ENCODE data around the gene FAM193A. TPM values are rescaled to one million over a fixed set of nuclear protein-coding genes. Genes with fewer than 3 reads are reported as not detected.

FAM193A gene
- total RNA-seq, 1 donor from 2014 or later, result 28.8 TPM

GRCh38 chr4:2732526-2732925, 196.1 kb downstream of the FAM193A start:
- Histone ChIP-seq H4K20me1 (ENCODE audit: insufficient read depth, low read length) (no peaks in the 10 kb centered on the region), H2AFZ (ENCODE audit: low read depth, low read length) (no peak overlapping the region), H3K4me1 (ENCODE audit: insufficient read depth, low read length) (no peaks in the 10 kb centered on the region), H3K4me3 (ENCODE audit: insufficient read depth, low read depth, low read length) (no peak overlapping the region), H3K4me2 (ENCODE audit: low read length) (no peak overlapping the region), H3K9me3 (ENCODE audit: insufficient read depth, low read depth, low read length) (no peaks in the 10 kb centered on the region), H3K36me3 (ENCODE audit: insufficient read depth, low read length) (peaks cover 7% of the 10 kb centered on the region), H3K27me3 (ENCODE audit: insufficient read depth, low read length) (no peaks in the 10 kb centered on the region), H3K9ac (ENCODE audit: low read length) (no peak overlapping the region), H3K79me2 (ENCODE audit: insufficient read depth, low read length) (no peaks in the 10 kb centered on the region), H3K27ac (ENCODE audit: low read depth, low read length) (no peak overlapping the region)
- Mint-ChIP-seq H3K9me3 (ENCODE audit: unreplicated experiment) (no peaks in the 10 kb centered on the region), H3K27me3 (ENCODE audit: low read depth, unreplicated experiment) (no peaks in the 10 kb centered on the region), H3K36me3 (ENCODE audit: low read depth, unreplicated experiment) (peaks cover 27% of the 10 kb centered on the region), H3K27ac (ENCODE audit: unreplicated experiment) (peak overlapping the region; percentile 34), H3K4me3 (ENCODE audit: unreplicated experiment) (no peak overlapping the region), H3K4me1 (ENCODE audit: low read depth, unreplicated experiment) (no peaks in the 10 kb centered on the region)
- no peak for FAIRE-seq
- no peak for DNase-seq (ENCODE audit: low read depth)
- TF ChIP-seq CTCF (IDR thresholded peaks at IDR 0.05; ENCODE audit: insufficient read depth, low read depth, low read length) (no peak), EZH2 (IDR thresholded peaks at IDR 0.05; ENCODE audit: insufficient read depth, low read length) (no peak)

- H3K36me3 ChIP-seq (ENCODE audit: insufficient read depth, low read length), result peaks cover 7% of the 10 kb centered on the region
- no peak for TF ChIP-seq CTCF (IDR thresholded peaks at IDR 0.05; ENCODE audit: insufficient read depth, low read depth, low read length)
- TF ChIP-seq EZH2 (IDR thresholded peaks at IDR 0.05; ENCODE audit: insufficient read depth, low read length), result no peak
- Mint-ChIP-seq H3K36me3 (ENCODE audit: low read depth, unreplicated experiment) (peaks cover 26% of the 10 kb centered on the region), H3K4me3 (ENCODE audit: unreplicated experiment) (no peak overlapping the region), H3K27me3 (ENCODE audit: low read depth, unreplicated experiment) (no peaks in the 10 kb centered on the region), H3K9me3 (ENCODE audit: unreplicated experiment) (no peaks in the 10 kb centered on the region), H3K27ac (ENCODE audit: unreplicated experiment) (peak overlapping the region; percentile 34), H3K4me1 (ENCODE audit: low read depth, unreplicated experiment) (no peaks in the 10 kb centered on the region)
- no peaks in the 10 kb centered on the region for H4K20me1 ChIP-seq (ENCODE audit: insufficient read depth, low read length)
- no peak overlapping the region for H3K4me2 ChIP-seq (ENCODE audit: low read length)
- H3K4me3 ChIP-seq (ENCODE audit: insufficient read depth, low read depth, low read length), result no peak overlapping the region
- H2AFZ ChIP-seq (ENCODE audit: low read depth, low read length), result no peak overlapping the region
- FAIRE-seq (no peak), DNase-seq (ENCODE audit: low read depth) (no peak)
- H3K79me2 ChIP-seq (ENCODE audit: insufficient read depth, low read length), result no peaks in the 10 kb centered on the region
- no peak overlapping the region for H3K27ac ChIP-seq (ENCODE audit: low read depth, low read length)
- H3K4me1 ChIP-seq (ENCODE audit: insufficient read depth, low read length), result no peaks in the 10 kb centered on the region
- H3K9ac ChIP-seq (ENCODE audit: low read length), result no peak overlapping the region
- H3K27me3 ChIP-seq (ENCODE audit: insufficient read depth, low read length), result no peaks in the 10 kb centered on the region
- no peaks in the 10 kb centered on the region for H3K9me3 ChIP-seq (ENCODE audit: insufficient read depth, low read depth, low read length)
These were observed 196.8 kb downstream of the FAM193A start for GRCh38 chr4:2733001-2733843.
